Type B pancreatic cell (in vitro differentiated cells): Measurements from ENCODE around the gene CDC14B. TPM values are rescaled to one million over a fixed set of nuclear protein-coding genes. Genes with fewer than 3 reads are reported as not detected.
A peak's percentile ranks its signal among the peaks of the same experiment; 100 is the strongest.
"Not testable (repeated sequence)": the region's sequence is repeated elsewhere in the genome, so short reads cannot be mapped to it uniquely, and the experiment has no call there.

Source experiments
- DNase-seq: peaks from one replicate; pipeline ENCODE4 v3.0.0; 2021; ENCODE audit warnings: mixed read lengths; ENCODE audit not compliant: unreplicated experiment; ENCODE audit errors: extremely low spot score
- H3K27ac Mint-ChIP-seq: 2 replicates; pipeline ENCODE4 v1.8.0; 2021; ENCODE audit warnings: mild to moderate bottlenecking, mixed read lengths
- H3K27me3 Mint-ChIP-seq: 2 replicates; pipeline ENCODE4 v1.8.0; 2021; ENCODE audit warnings: mixed read lengths
- H3K36me3 Mint-ChIP-seq: 2 replicates; pipeline ENCODE4 v1.8.0; 2021; ENCODE audit warnings: mixed read lengths
- H3K4me1 Mint-ChIP-seq: one replicate; pipeline ENCODE4 v1.8.0; 2021; ENCODE audit warnings: mixed read lengths; ENCODE audit not compliant: unreplicated experiment
- H3K4me3 Mint-ChIP-seq: 2 replicates; pipeline ENCODE4 v1.8.0; 2021; ENCODE audit warnings: mild to moderate bottlenecking, mixed read lengths
- H3K9me3 Mint-ChIP-seq: 2 replicates; pipeline ENCODE4 v1.8.0; 2021; ENCODE audit warnings: mixed read lengths
- long read RNA-seq: library from polyadenylated mRNA; unstranded; transcript quantifications from one replicate; pipeline ENCODE4 v2.0.0, GENCODE V29; 2020
- total RNA-seq: library from RNA; stranded (reverse); gene quantifications from 2 replicates; pipeline ENCODE4 v1.2.1, GENCODE V29; 2021; ENCODE audit warnings: low replicate concordance
- TF ChIP-seq, protein P1 (sequence below): fragments of 200-600 bp; sonication (generic); conservative IDR thresholded peaks from 2 replicates; pipeline ENCODE4 v1.5.0; 2021; ENCODE audit warnings: antibody characterized with exemption, mild to moderate bottlenecking

CDC14B gene
- 24.8 and 25.5 TPM in 2 replicates for total RNA-seq
- long read RNA-seq, full-length matches to known transcripts: 5 of 39 reads
- long read RNA-seq, partial matches to known transcripts: 11 of 39 reads
- long read RNA-seq, other reads (novel, unspliced or antisense): 23 of 39 reads

DNA sequence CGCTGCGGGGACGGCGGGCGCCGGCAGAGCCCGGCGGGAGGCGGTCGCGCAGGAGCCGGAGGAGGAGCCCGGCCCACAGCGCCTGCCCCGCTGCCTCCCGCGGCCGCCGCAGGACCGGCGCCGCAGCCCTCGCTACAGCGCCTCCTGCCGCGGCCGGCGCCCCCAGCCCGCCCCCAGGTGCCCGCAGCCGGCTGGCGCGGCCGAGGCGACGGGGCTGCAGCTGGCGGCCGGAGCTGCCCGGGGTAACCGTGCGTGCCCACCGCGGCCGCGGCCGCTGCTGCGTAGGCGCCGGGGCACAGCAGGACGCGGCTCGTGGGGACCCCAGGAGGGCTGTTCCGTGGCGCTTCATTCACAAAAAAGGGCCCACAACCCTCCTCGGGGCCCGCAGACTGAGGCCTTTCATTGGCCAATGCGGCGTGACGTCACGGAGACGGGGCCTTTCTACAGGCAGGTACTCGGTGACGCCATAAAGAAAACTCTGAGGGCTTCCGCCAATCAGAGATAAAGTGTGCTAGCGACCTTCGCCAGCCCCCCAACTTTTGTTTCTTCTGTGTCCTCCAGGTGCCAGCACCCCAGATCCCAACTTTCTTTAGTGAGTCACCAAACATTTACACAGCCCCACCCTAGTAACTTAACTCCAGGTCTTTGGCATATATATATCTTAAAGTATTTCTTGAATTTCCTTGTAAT is at the start of gene CDC14B:
TSS of gene CDC14B (minus strand) at position 353 of the 690 bp plus-strand sequence. CDS start 465 bp downstream, outside the sequence.
- Mint-ChIP-seq H3K4me1 (peaks cover 35% of the 10 kb centered on the region), H3K36me3 (no peaks in the 10 kb centered on the region), H3K4me3 (peak within 1 kb of the TSS; percentile 96), H3K27ac (peak within 1 kb of the TSS; percentile 97), H3K9me3 (no peaks in the 10 kb centered on the region), H3K27me3 (peaks cover 4% of the 10 kb centered on the region)
- TF ChIP-seq, protein P1, sequence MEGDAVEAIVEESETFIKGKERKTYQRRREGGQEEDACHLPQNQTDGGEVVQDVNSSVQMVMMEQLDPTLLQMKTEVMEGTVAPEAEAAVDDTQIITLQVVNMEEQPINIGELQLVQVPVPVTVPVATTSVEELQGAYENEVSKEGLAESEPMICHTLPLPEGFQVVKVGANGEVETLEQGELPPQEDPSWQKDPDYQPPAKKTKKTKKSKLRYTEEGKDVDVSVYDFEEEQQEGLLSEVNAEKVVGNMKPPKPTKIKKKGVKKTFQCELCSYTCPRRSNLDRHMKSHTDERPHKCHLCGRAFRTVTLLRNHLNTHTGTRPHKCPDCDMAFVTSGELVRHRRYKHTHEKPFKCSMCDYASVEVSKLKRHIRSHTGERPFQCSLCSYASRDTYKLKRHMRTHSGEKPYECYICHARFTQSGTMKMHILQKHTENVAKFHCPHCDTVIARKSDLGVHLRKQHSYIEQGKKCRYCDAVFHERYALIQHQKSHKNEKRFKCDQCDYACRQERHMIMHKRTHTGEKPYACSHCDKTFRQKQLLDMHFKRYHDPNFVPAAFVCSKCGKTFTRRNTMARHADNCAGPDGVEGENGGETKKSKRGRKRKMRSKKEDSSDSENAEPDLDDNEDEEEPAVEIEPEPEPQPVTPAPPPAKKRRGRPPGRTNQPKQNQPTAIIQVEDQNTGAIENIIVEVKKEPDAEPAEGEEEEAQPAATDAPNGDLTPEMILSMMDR: no peak
- DNase-seq: peak; percentile 91

DNA sequence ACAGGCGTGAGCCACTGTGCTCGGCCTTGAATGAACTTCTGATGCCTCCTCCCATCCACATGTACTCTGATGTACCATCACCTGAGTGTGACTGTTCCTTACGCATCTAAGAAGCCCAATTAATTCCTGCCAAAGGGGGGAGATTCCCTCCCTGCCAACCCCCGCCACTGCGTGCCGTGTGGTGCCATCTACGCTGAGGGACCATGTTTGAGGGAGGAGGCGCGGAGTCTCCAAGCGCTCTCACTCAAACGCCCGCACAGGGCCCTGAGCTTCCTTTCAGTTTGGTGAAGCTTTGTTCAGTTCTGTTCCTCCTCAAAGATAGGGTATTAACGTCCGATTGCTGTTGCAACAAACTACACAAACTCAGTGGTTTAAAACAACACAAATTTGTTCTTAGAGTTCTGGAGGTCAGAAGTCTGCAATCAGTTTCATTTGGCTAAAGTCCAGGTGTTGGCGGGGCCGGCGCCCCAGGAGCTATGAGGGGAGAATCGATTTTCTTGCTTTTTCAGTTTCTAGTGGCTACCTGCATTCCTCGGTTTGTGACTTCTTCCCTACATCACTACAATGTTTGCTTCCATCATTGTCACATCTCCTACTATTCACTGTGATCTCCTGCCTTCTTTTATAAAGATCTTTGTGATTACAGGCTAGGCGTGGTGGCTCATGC is 49.4 kb upstream of the CDC14B start:
- Mint-ChIP-seq H3K27me3 (no peaks in the 10 kb centered on the region), H3K27ac (no peak overlapping the region), H3K4me1 (no peaks in the 10 kb centered on the region), H3K9me3 (no peaks in the 10 kb centered on the region), H3K36me3 (no peaks in the 10 kb centered on the region), H3K4me3 (no peak overlapping the region)
- DNase-seq: peak; percentile 40
- TF ChIP-seq, protein P1: no peak

DNA sequence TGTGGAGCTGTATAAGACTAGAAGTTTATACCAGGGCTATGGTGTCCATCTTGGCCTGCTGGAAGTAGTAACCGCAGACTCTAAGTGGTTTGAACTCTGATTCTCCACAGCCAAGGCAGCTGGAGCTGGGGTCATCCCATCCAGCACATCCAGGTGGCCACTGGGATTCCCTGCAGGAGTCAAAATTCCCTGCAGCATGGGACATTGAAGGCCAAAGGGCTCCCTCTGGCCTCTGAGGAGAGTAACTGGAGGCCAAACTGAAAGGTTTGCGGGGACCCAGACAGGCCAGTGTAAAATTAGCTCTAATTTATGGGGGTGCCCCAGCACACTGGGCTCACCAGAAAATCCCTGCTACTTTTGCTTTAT is 47.7 kb upstream of the CDC14B start:
- H3K27me3 Mint-ChIP-seq: no peaks in the 10 kb centered on the region
- H3K4me1 Mint-ChIP-seq: no peaks in the 10 kb centered on the region
- H3K36me3 Mint-ChIP-seq: no peaks in the 10 kb centered on the region
- no peaks in the 10 kb centered on the region for H3K9me3 Mint-ChIP-seq
- DNase-seq: peak; percentile 36
- H3K27ac Mint-ChIP-seq: no peak overlapping the region
- H3K4me3 Mint-ChIP-seq: no peak overlapping the region
- TF ChIP-seq, protein P1: no peak

DNA sequence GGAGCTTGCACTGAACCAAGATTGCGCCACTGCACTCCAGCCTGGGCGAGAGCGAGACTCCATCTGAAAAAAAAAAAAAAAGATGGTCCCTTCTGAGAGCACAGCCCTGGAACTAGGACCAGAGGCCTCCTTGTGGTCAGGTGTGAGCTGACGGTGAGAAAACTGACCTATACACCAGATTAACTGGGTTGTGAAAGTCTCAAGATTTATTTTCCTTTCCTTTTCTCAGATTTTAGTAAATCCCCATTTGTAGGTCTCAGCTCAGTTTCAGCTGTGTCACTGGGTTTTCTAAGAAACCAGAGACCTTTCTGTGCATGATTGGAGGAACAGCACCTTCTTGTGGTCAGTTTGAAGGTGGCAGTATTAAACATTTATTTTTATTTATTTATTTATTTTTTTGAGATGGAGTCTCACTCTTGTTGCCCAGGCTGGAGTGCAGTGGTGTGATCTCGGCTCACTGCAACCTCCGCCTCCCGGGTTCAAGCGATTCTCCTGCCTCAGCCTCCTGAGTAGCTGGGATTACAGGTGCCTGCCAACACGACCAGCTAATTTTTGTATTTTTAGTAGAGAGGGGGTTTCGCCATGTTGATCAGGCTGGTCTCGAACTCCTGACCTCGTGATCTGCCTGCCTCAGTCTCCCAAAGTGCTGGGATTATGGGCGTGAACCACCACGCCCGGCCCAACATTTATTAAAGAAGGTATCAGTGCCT is 47.2 kb upstream of the CDC14B start:
- not testable (repeated sequence) for H3K9me3 Mint-ChIP-seq, H3K4me3 Mint-ChIP-seq, H3K27me3 Mint-ChIP-seq, H3K4me1 Mint-ChIP-seq, H3K36me3 Mint-ChIP-seq, H3K27ac Mint-ChIP-seq
- DNase-seq: peak; percentile 32
- TF ChIP-seq, protein P1: peak; percentile 86

DNA sequence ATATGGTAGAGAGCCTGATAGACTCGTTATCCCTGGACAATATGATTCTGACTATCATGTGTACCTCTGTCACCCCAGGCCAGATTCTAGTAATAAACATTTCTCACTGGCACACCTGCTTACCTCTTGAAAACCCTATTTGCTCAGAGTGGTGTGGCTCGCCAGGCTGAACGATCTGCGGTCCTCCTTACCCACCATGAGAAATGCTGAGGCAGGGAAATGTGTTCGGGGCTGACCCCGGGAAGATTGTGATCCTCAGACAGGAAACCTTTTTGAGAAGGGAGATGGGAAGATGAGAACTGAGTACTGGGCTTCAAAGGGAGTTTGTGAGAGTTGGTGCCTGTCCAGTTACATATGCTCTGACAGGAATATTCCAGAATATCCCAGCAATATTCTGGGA is 46.1 kb upstream of the CDC14B start:
- Mint-ChIP-seq H3K27ac (no peak overlapping the region), H3K4me3 (no peak overlapping the region), H3K4me1 (no peaks in the 10 kb centered on the region), H3K9me3 (no peaks in the 10 kb centered on the region), H3K27me3 (no peaks in the 10 kb centered on the region), H3K36me3 (no peaks in the 10 kb centered on the region)
- TF ChIP-seq, protein P1: no peak
- DNase-seq: no peak
